Liver (tissue), 9 donors: ENCODE results near the gene CHRNE. TPM values are rescaled to one million over a fixed set of nuclear protein-coding genes. Genes with fewer than 3 reads are reported as not detected.

Source experiments
- DNase-seq: peaks from one replicate; pipeline ENCODE4 v3.0.0-alpha.2; 2017; ENCODE audit warnings: low spot score
- H3K27ac ChIP-seq, 2 donors: one replicate each; pipeline ENCODE4 v1.7.0; 2013; ENCODE audit warnings: inconsistent platforms in 2 of 2, low read length in 2 of 2, control low read depth in 1 of 2, low read depth in 1 of 2, mild to moderate bottlenecking in 1 of 2
- H3K27me3 ChIP-seq, 4 donors: one replicate each; pipeline versions ENCODE4 v1.6.1 to v1.7.0; 2013; ENCODE audit warnings: low read length in 3 of 4, inconsistent platforms in 1 of 4, mild to moderate bottlenecking in 1 of 4, moderate library complexity in 1 of 4; ENCODE audit not compliant: control insufficient read depth in 4 of 4, insufficient read depth in 4 of 4
- H3K36me3 ChIP-seq, 4 donors: one replicate each; pipeline versions ENCODE4 v1.6.1 to v1.7.0; 2013; ENCODE audit warnings: low read length in 3 of 4, mild to moderate bottlenecking in 3 of 4, low read depth in 1 of 4, moderate library complexity in 1 of 4; ENCODE audit not compliant: control insufficient read depth in 4 of 4, insufficient read depth in 3 of 4
- H3K4me1 ChIP-seq, 4 donors: one replicate each; pipeline versions ENCODE4 v1.6.1 to v1.7.0; 2013; ENCODE audit warnings: low read length in 3 of 4, mild to moderate bottlenecking in 3 of 4, moderate library complexity in 1 of 4; ENCODE audit not compliant: control insufficient read depth in 4 of 4, insufficient read depth in 4 of 4
- H3K4me3 ChIP-seq, 3 donors: one replicate each; pipeline versions ENCODE4 v1.6.1 to v1.7.0; 2013; ENCODE audit warnings: low read length in 3 of 3, control low read depth in 1 of 3, low read depth in 1 of 3, mild to moderate bottlenecking in 1 of 3
- H3K9ac ChIP-seq, 2 donors: one replicate each; pipeline ENCODE4 v1.7.0; 2013; ENCODE audit warnings: low read length in 2 of 2, mild to moderate bottlenecking in 2 of 2, moderate library complexity in 2 of 2, control low read depth in 1 of 2, low read depth in 1 of 2
- H3K9me3 ChIP-seq, 4 donors: one replicate each; pipeline versions ENCODE4 v1.6.1 to v1.7.0; 2013; ENCODE audit warnings: low read length in 3 of 4; ENCODE audit not compliant: control insufficient read depth in 4 of 4
- CTCF ChIP-seq: fragments of 150-350 bp; IDR thresholded peaks from 2 replicates; pipeline ENCODE4 v1.5.1; 2017; ENCODE audit warnings: improper control_type of control experiment, low read depth, low read length; ENCODE audit not compliant: missing input control
- EGR1 ChIP-seq, 2 donors: IDR thresholded peaks; 2 replicates each; pipeline ENCODE4 v1.6.1; 2016 to 2018; ENCODE audit warnings: antibody characterized with exemption in 2 of 2, low read depth in 2 of 2
- FOXA1 ChIP-seq: IDR thresholded peaks from 2 replicates; pipeline ENCODE4 v1.6.1; 2016; ENCODE audit warnings: antibody characterized with exemption
- FOXA2 ChIP-seq: IDR thresholded peaks from 2 replicates; pipeline ENCODE4 v1.6.1; 2016; ENCODE audit warnings: antibody characterized with exemption
- GABPA ChIP-seq, 2 donors: IDR thresholded peaks in 1 of 2; conservative IDR thresholded peaks in 1 of 2; 2 replicates each; pipeline ENCODE4 v1.6.1; 2016; ENCODE audit warnings: antibody characterized with exemption in 2 of 2, mild to moderate bottlenecking in 1 of 2, moderate library complexity in 1 of 2
- HNF4A ChIP-seq, 2 donors: conservative IDR thresholded peaks; 2 replicates each; pipeline ENCODE4 v1.6.1; 2016; ENCODE audit warnings: antibody characterized with exemption in 2 of 2, mild to moderate bottlenecking in 2 of 2
- HNF4G ChIP-seq: IDR thresholded peaks from 2 replicates; pipeline ENCODE4 v1.6.1; 2016; ENCODE audit warnings: antibody characterized with exemption
- JUND ChIP-seq, 2 donors: IDR thresholded peaks; 2 replicates each; pipeline ENCODE4 v1.6.1; 2016; ENCODE audit warnings: antibody characterized with exemption in 2 of 2
- NR2F2 ChIP-seq: IDR thresholded peaks from 2 replicates; pipeline ENCODE4 v1.6.1; 2016; ENCODE audit warnings: antibody characterized with exemption
- RAD21 ChIP-seq, 2 donors: IDR thresholded peaks; 2 replicates each; pipeline ENCODE4 v1.6.1; 2016; ENCODE audit warnings: antibody characterized with exemption in 2 of 2, mild to moderate bottlenecking in 2 of 2
- REST ChIP-seq: IDR thresholded peaks from 2 replicates; pipeline ENCODE4 v1.6.1; 2016; ENCODE audit warnings: antibody characterized with exemption, mild to moderate bottlenecking
- RXRA ChIP-seq, 2 donors: IDR thresholded peaks; 2 replicates each; pipeline ENCODE4 v1.6.1; 2017 to 2018; ENCODE audit warnings: antibody characterized with exemption in 2 of 2, mild to moderate bottlenecking in 1 of 2
- SP1 ChIP-seq: IDR thresholded peaks from 2 replicates; pipeline ENCODE4 v1.6.1; 2018; ENCODE audit warnings: antibody characterized with exemption, mild to moderate bottlenecking
- TAF1 ChIP-seq: conservative IDR thresholded peaks from 2 replicates; pipeline ENCODE4 v1.6.1; 2016; ENCODE audit warnings: antibody characterized with exemption, mild to moderate bottlenecking
- YY1 ChIP-seq: IDR thresholded peaks from 2 replicates; pipeline ENCODE4 v1.6.1; 2016; ENCODE audit warnings: antibody characterized with exemption, mild to moderate bottlenecking
- WGBS: extraction: QIAGEN DNeasy Blood & Tissue Kit; methylation state at CpG from one replicate; pipeline ENCODE4 v1.1.7; 2013; 5-methylcytosine and 5-hydroxymethylcytosine counted together
- polyA plus RNA-seq, 2 donors: library from polyadenylated mRNA; stranded (reverse) in 1 of 2; unstranded in 1 of 2; fragments of 200-250 nt in 1 of 2; fragments of >200 nt in 1 of 2; fragmentation: Nextera tagmentation in 1 of 2; extraction: Ambion mirVana in 1 of 2; gene quantifications; one replicate each; pipeline versions ENCODE4 v1.2.1 to v1.2.3, GENCODE V29; 2013 to 2015
- total RNA-seq, 2 donors: library from RNA; depleted of rRNA; stranded (reverse); fragments of >200 nt; gene quantifications; one replicate each; pipeline ENCODE4 v1.2.3, GENCODE V29; 2014
- TF ChIP-seq, protein P1 (sequence below): IDR thresholded peaks from 2 replicates; pipeline ENCODE4 v1.6.1; 2016; ENCODE audit warnings: antibody characterized with exemption
- TF ChIP-seq, protein P2 (sequence below): IDR thresholded peaks from 2 replicates; pipeline ENCODE4 v1.6.1; 2016; ENCODE audit warnings: antibody characterized with exemption
- TF ChIP-seq, protein P3 (sequence below): IDR thresholded peaks from 2 replicates; pipeline ENCODE4 v1.6.1; 2016; ENCODE audit warnings: antibody characterized with exemption
- donor health status: healthy.
- donor health status: healthy.
- donor health status: healthy.
- donor health status: healthy.
- donor health status: healthy.

Gene CHRNE
- total and polyA plus RNA-seq, 4 donors = 0.19 to 3.1 (median 0.65) TPM

GRCh38 chr17:4948166-4948930, 45.5 kb upstream of the CHRNE start, which contains the start of gene PFN1:
TSS of gene PFN1 (minus strand) at chr17:4948530. CDS start at chr17:4948394, 136 bp downstream.
- H3K4me3 ChIP-seq = peak within 1 kb of the TSS; percentile 90 to 96 (median 91)
- H3K9ac ChIP-seq = peak within 1 kb of the TSS; percentile 87 to 91
- H3K36me3 ChIP-seq = peaks cover 4 to 15% (median 9%) of the 10 kb centered on the region in 4 donors
- peak within 1 kb of the TSS; percentile 95 to 96 for H3K27ac ChIP-seq
- peaks cover 8 to 59% (median 46%) of the 10 kb centered on the region in 4 donors for H3K4me1 ChIP-seq
- DNase-seq = peak; percentile 91
- no peaks in the 10 kb centered on the region for H3K27me3 ChIP-seq
- WGBS = under 1% methylated on average over 59 of the region's 59 CpGs
- peak; percentile 44 to 52 for TF ChIP-seq EGR1 (IDR thresholded peaks at IDR 0.05; ENCODE audit: low read depth in 2 of 2)
- peak; percentile 21 for TF ChIP-seq REST
- peak; percentile 30 to 42 for TF ChIP-seq HNF4A (conservative IDR thresholded peaks at IDR 0.05)
- TF ChIP-seq FOXA2 = no peak
- peak; percentile 85 for TF ChIP-seq SP1
- TF ChIP-seq, protein P1, sequence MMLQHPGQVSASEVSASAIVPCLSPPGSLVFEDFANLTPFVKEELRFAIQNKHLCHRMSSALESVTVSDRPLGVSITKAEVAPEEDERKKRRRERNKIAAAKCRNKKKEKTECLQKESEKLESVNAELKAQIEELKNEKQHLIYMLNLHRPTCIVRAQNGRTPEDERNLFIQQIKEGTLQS = peak; percentile 38
- peak in 1 of 2 donors; percentile 46 for TF ChIP-seq RXRA (IDR thresholded peaks at IDR 0.05)
- TF ChIP-seq HNF4G = no peak
- peak in 1 of 2 donors; percentile 49 for TF ChIP-seq JUND (IDR thresholded peaks at IDR 0.05)
- peak; percentile 7 to 43 for TF ChIP-seq GABPA (IDR thresholded peaks at IDR 0.05 in 1 of 2, conservative IDR thresholded peaks at IDR 0.05 in 1 of 2)
- peak; percentile 54 for TF ChIP-seq TAF1
- peak; percentile 39 for TF ChIP-seq NR2F2
- TF ChIP-seq FOXA1 = no peak
- peak; percentile 32 for TF ChIP-seq YY1
- TF ChIP-seq, protein P2, sequence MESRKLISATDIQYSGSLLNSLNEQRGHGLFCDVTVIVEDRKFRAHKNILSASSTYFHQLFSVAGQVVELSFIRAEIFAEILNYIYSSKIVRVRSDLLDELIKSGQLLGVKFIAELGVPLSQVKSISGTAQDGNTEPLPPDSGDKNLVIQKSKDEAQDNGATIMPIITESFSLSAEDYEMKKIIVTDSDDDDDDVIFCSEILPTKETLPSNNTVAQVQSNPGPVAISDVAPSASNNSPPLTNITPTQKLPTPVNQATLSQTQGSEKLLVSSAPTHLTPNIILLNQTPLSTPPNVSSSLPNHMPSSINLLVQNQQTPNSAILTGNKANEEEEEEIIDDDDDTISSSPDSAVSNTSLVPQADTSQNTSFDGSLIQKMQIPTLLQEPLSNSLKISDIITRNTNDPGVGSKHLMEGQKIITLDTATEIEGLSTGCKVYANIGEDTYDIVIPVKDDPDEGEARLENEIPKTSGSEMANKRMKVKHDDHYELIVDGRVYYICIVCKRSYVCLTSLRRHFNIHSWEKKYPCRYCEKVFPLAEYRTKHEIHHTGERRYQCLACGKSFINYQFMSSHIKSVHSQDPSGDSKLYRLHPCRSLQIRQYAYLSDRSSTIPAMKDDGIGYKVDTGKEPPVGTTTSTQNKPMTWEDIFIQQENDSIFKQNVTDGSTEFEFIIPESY = peak; percentile 76
- TF ChIP-seq RAD21 (IDR thresholded peaks at IDR 0.05) = peak; percentile 17 to 21
- TF ChIP-seq, protein P3, sequence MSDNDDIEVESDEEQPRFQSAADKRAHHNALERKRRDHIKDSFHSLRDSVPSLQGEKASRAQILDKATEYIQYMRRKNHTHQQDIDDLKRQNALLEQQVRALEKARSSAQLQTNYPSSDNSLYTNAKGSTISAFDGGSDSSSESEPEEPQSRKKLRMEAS = no peak
- no peak for TF ChIP-seq CTCF
- no peaks in the 10 kb centered on the region for H3K9me3 ChIP-seq
